Karpas-422 (cell line): ENCODE measurements around the gene PGBD5. TPM values are rescaled to one million over a fixed set of nuclear protein-coding genes. Genes with fewer than 3 reads are reported as not detected.

Experiments
- DNase-seq: peaks from one replicate; pipeline ENCODE4 v3.0.0-alpha.2; 2015
- H2AFZ ChIP-seq: fragments of 200-600 bp; sonication (generic); 2 replicates; pipeline ENCODE4 v1.6.1; 2014; ENCODE audit warnings: antibody characterized with exemption, low read length, mixed read lengths
- H3K27ac ChIP-seq: fragments of 200-600 bp; sonication (generic); 2 replicates; pipeline ENCODE4 v1.5.1; 2014; ENCODE audit warnings: mild to moderate bottlenecking, low read length, moderate library complexity
- H3K27me3 ChIP-seq: fragments of 200-600 bp; sonication (generic); 2 replicates; pipeline ENCODE4 v1.6.1; 2014; ENCODE audit warnings: low read length, mixed read lengths
- H3K36me3 ChIP-seq: fragments of 200-600 bp; sonication (generic); 2 replicates; pipeline ENCODE4 v1.6.1; 2014; ENCODE audit warnings: low read length, mixed read lengths; ENCODE audit not compliant: insufficient read depth
- H3K4me1 ChIP-seq: fragments of 200-600 bp; sonication (generic); 2 replicates; pipeline ENCODE4 v1.6.1; 2014; ENCODE audit warnings: mild to moderate bottlenecking, low read length, mixed read lengths
- H3K4me2 ChIP-seq: fragments of 200-600 bp; sonication (generic); 2 replicates; pipeline ENCODE4 v1.6.1; 2014; ENCODE audit warnings: low read length, low read depth, mild to moderate bottlenecking; ENCODE audit not compliant: poor library complexity, severe bottlenecking
- H3K4me3 ChIP-seq: fragments of 200-600 bp; sonication (generic); 2 replicates; pipeline ENCODE4 v1.5.1; 2014; ENCODE audit warnings: mild to moderate bottlenecking, antibody characterized with exemption, low read length, mixed read lengths
- H3K79me2 ChIP-seq: fragments of 200-600 bp; sonication (generic); 2 replicates; pipeline ENCODE4 v1.6.1; 2014; ENCODE audit warnings: mild to moderate bottlenecking, low read length, mixed read lengths
- H3K9ac ChIP-seq: fragments of 200-600 bp; sonication (generic); 2 replicates; pipeline ENCODE4 v1.6.0; 2014; ENCODE audit warnings: low read length
- H3K9me2 ChIP-seq: fragments of 200-600 bp; sonication (generic), shearing (Covaris generic); replicated peaks from 2 replicates; pipeline ENCODE4 v1.6.0; 2014; ENCODE audit warnings: mild to moderate bottlenecking, low read length, moderate library complexity; ENCODE audit not compliant: insufficient read depth
- H3K9me3 ChIP-seq: fragments of 300-700, 200-600 bp; sonication (generic); 2 replicates; pipeline ENCODE4 v1.6.1; 2014; ENCODE audit warnings: low read length, mixed read lengths
- H4K20me1 ChIP-seq: fragments of 200-600 bp; sonication (generic); 2 replicates; pipeline ENCODE4 v1.6.1; 2014; ENCODE audit warnings: mild to moderate bottlenecking, antibody characterized with exemption, low read length, low read depth; ENCODE audit not compliant: insufficient read depth
- total RNA-seq: library from RNA; depleted of rRNA; stranded (reverse); fragments of >200 nt; shearing (Covaris generic); gene quantifications from 2 replicates; pipeline ENCODE4 v1.2.3, GENCODE V29; 2014; ENCODE audit warnings: low replicate concordance

Gene PGBD5
- total RNA-seq, 1 experiment from 2014 or later = not detected

DNA sequence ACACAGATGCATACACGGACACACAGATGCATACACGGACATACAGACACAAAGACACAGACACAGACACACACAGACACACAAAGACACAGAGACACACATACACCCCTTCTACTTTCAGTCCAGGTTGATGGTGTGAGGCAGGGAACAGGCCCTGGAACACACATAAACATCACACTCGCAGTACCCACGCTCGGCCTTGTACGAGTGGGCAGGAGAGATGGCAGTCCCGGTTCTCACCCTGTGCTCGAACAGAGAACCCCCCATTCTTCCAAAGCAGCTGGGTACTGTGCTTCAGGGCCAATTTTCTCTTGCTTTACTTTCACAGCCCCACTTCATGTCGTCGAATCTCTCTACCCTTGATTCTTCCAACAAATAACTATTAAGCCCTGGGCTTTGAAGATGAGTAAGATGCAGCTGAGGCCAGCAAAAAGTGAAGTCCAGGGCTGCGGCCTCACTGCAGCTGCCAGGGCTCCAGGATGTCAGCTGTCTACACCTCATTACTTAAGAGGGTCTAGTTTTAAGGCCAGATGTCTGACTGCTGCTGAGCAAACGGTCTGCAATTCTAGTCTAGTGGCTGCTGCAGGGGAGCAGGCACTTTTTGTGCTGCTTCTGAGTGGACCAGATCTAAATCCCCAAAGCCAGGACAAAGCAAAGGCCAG, 90.1 kb downstream of the PGBD5 start:
- no peak overlapping the region for H3K4me2 ChIP-seq
- no peaks in the 10 kb centered on the region for H3K36me3 ChIP-seq
- H3K4me3 ChIP-seq = no peak overlapping the region
- no peaks in the 10 kb centered on the region for H3K9me3 ChIP-seq
- H3K9ac ChIP-seq = no peak overlapping the region
- DNase-seq = no peak
- H3K79me2 ChIP-seq = no peaks in the 10 kb centered on the region
- no peaks in the 10 kb centered on the region for H3K4me1 ChIP-seq
- H4K20me1 ChIP-seq = no peaks in the 10 kb centered on the region
- H3K27ac ChIP-seq = no peak overlapping the region
- no peak overlapping the region for H2AFZ ChIP-seq
- no peaks in the 10 kb centered on the region for H3K27me3 ChIP-seq
- H3K9me2 ChIP-seq = no peaks in the 10 kb centered on the region

DNA sequence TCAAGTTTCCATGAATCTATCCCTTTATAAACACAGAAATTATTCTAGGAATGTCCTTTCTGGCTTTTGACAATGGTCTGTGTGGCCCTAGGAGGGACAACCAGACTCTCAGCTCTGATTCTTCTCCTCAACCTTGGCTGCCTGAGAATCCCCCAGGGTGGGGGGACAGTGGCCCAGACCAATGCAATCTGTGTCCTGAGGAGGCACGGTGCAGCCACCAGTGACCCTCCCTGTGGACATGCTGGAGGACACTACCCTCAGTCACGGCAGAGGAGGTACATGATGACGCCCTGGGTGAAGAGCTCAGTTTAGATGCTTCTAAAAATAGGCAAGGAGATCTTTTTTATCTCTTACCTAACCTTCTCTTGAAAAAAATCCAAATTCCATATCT, 91.7 kb downstream of the PGBD5 start:
- no peak overlapping the region for H2AFZ ChIP-seq
- H3K36me3 ChIP-seq = no peaks in the 10 kb centered on the region
- no peaks in the 10 kb centered on the region for H3K4me1 ChIP-seq
- no peak overlapping the region for H3K9ac ChIP-seq
- H3K9me3 ChIP-seq = no peaks in the 10 kb centered on the region
- no peaks in the 10 kb centered on the region for H3K27me3 ChIP-seq
- H3K9me2 ChIP-seq = no peaks in the 10 kb centered on the region
- no peak for DNase-seq
- H4K20me1 ChIP-seq = no peaks in the 10 kb centered on the region
- no peak overlapping the region for H3K27ac ChIP-seq
- H3K4me2 ChIP-seq = no peak overlapping the region
- no peaks in the 10 kb centered on the region for H3K79me2 ChIP-seq
- no peak overlapping the region for H3K4me3 ChIP-seq

DNA sequence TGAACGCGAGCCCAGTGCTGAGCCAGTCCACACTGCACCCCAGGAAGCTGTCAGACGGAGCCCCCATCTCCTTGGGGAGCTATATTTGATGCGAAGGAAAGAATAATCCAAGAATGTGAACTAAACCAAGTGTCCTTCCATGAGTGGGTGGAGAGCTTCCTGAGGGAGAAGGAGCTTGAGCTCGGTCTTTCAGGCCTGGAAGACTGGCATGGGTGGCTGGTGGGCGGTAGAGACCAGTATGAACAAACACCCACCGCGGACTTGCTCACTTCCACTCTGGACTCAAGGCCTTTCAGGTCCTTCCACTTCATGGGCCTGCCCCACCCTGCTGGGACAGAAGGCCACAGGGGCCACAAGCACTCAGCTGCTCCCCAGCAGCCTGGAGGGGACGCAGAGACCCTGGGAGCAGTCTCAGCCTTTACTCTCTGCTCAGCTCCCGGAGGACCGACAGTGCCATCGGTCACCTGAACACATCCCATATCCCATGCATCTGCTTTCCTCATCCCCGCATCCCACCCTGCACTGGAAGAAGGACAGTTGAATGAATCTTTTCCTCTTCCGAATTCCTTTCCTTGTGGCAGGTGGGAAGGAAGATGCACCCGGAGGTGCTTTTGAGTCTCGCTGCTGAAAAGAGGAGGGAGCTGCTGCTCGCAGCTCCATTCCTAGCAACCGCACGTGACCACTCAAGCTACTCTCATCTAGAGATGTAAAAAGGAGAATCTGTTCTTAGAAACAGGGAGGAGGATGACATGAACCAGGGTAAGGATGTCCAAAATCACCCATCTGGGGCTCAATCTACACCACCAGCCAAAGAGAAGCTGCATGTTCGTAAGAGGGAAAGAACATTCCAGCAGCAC, 92.3 kb downstream of the PGBD5 start:
- H3K9me3 ChIP-seq = no peaks in the 10 kb centered on the region
- no peak overlapping the region for H3K9ac ChIP-seq
- H3K27me3 ChIP-seq = no peaks in the 10 kb centered on the region
- no peak overlapping the region for H3K4me2 ChIP-seq
- H4K20me1 ChIP-seq = no peaks in the 10 kb centered on the region
- no peaks in the 10 kb centered on the region for H3K36me3 ChIP-seq
- no peak overlapping the region for H3K4me3 ChIP-seq
- H3K27ac ChIP-seq = no peak overlapping the region
- no peaks in the 10 kb centered on the region for H3K79me2 ChIP-seq
- no peaks in the 10 kb centered on the region for H3K9me2 ChIP-seq
- no peaks in the 10 kb centered on the region for H3K4me1 ChIP-seq
- no peak for DNase-seq
- no peak overlapping the region for H2AFZ ChIP-seq

DNA sequence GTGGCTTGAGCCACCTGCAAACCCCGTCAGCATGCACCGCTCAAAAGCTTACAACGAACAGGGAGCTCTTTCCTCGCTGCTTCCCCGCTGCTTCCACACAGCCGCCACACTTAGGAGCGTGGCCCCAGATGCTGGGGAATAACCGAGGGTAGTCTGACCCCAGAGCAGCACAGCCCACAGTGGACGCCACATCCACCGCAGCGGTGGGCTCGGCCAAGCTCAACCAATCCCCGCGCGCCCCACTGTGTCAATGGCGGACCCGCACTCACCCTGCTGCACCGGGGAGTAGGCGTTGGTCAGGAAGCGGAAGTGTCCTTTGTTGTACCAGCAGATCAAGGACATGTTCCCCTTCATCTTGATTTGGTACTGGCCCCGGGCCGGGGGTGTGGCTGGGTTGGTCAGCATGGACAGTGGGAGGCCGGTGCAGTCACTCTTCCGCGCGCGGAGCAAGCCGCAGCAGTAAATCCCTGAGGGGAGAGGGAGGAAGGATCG, 93.5 kb downstream of the PGBD5 start:
- Histone ChIP-seq H3K4me3 (no peak overlapping the region), H2AFZ (no peak overlapping the region), H3K79me2 (no peaks in the 10 kb centered on the region), H3K9me2 (no peaks in the 10 kb centered on the region), H4K20me1 (no peaks in the 10 kb centered on the region), H3K4me2 (no peak overlapping the region), H3K27me3 (no peaks in the 10 kb centered on the region), H3K27ac (no peak overlapping the region), H3K9ac (no peak overlapping the region), H3K36me3 (no peaks in the 10 kb centered on the region), H3K4me1 (no peaks in the 10 kb centered on the region), H3K9me3 (no peaks in the 10 kb centered on the region)
- DNase-seq = no peak

DNA sequence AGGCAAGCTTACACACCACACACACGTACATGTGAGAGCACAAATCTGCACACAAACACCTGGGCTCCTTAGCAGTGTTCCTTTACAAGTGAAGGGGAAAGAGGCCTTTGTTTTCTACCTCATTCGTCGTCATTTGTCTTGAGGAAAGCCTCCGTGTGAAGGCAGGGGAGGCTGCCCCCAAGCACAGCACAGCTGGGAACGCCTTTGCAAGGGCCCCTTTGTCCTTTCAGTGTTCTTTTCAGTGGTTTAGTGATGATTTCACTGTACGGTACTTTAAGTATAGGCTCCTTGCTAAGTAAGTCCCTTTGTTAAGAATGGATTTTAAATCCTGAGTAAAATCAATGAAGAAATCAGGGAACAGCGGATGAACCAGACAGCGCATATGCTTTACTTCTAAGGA, 94.1 kb downstream of the PGBD5 start:
- H3K4me2 ChIP-seq = no peak overlapping the region
- H3K9ac ChIP-seq = no peak overlapping the region
- no peaks in the 10 kb centered on the region for H3K9me3 ChIP-seq
- H3K79me2 ChIP-seq = no peaks in the 10 kb centered on the region
- H3K4me3 ChIP-seq = no peak overlapping the region
- no peaks in the 10 kb centered on the region for H3K9me2 ChIP-seq
- no peaks in the 10 kb centered on the region for H3K4me1 ChIP-seq
- H3K36me3 ChIP-seq = no peaks in the 10 kb centered on the region
- no peaks in the 10 kb centered on the region for H4K20me1 ChIP-seq
- H2AFZ ChIP-seq = no peak overlapping the region
- no peak for DNase-seq
- no peaks in the 10 kb centered on the region for H3K27me3 ChIP-seq
- no peak overlapping the region for H3K27ac ChIP-seq

- Histone ChIP-seq H4K20me1 (no peaks in the 10 kb centered on the region), H3K4me2 (no peak overlapping the region), H3K27me3 (no peaks in the 10 kb centered on the region), H3K79me2 (no peaks in the 10 kb centered on the region), H2AFZ (no peak overlapping the region), H3K9ac (no peak overlapping the region), H3K36me3 (no peaks in the 10 kb centered on the region), H3K27ac (no peak overlapping the region), H3K9me2 (no peaks in the 10 kb centered on the region), H3K4me1 (no peaks in the 10 kb centered on the region), H3K4me3 (no peak overlapping the region), H3K9me3 (no peaks in the 10 kb centered on the region)
- DNase-seq = no peak
Observed at GRCh38 chr1:230330157-230330556, 96.0 kb downstream of the PGBD5 start.

GRCh38 chr1:230328342-230329015, 97.7 kb downstream of the PGBD5 start:
- H4K20me1 ChIP-seq = no peaks in the 10 kb centered on the region
- H3K4me2 ChIP-seq = no peak overlapping the region
- no peaks in the 10 kb centered on the region for H3K4me1 ChIP-seq
- H3K9ac ChIP-seq = no peak overlapping the region
- H3K36me3 ChIP-seq = no peaks in the 10 kb centered on the region
- no peaks in the 10 kb centered on the region for H3K9me3 ChIP-seq
- no peaks in the 10 kb centered on the region for H3K79me2 ChIP-seq
- no peak for DNase-seq
- H3K27ac ChIP-seq = no peak overlapping the region
- H2AFZ ChIP-seq = peak overlapping the region; percentile 9; the same call in 1 of the 2 replicates
- H3K27me3 ChIP-seq = no peaks in the 10 kb centered on the region
- H3K9me2 ChIP-seq = no peaks in the 10 kb centered on the region
- no peak overlapping the region for H3K4me3 ChIP-seq

GRCh38 chr1:230327892-230328284, 98.2 kb downstream of the PGBD5 start:
- H3K36me3 ChIP-seq = no peaks in the 10 kb centered on the region
- H3K9ac ChIP-seq = no peak overlapping the region
- no peaks in the 10 kb centered on the region for H3K4me1 ChIP-seq
- H3K9me3 ChIP-seq = no peaks in the 10 kb centered on the region
- H2AFZ ChIP-seq = peak overlapping the region; percentile 9; the same call in 1 of the 2 replicates
- no peak for DNase-seq
- no peak overlapping the region for H3K4me2 ChIP-seq
- no peaks in the 10 kb centered on the region for H3K27me3 ChIP-seq
- no peaks in the 10 kb centered on the region for H3K79me2 ChIP-seq
- H3K9me2 ChIP-seq = no peaks in the 10 kb centered on the region
- no peak overlapping the region for H3K4me3 ChIP-seq
- H3K27ac ChIP-seq = no peak overlapping the region
- no peaks in the 10 kb centered on the region for H4K20me1 ChIP-seq
